ENCODE results near the gene ROBO1.

ROBO1 gene

DNA sequence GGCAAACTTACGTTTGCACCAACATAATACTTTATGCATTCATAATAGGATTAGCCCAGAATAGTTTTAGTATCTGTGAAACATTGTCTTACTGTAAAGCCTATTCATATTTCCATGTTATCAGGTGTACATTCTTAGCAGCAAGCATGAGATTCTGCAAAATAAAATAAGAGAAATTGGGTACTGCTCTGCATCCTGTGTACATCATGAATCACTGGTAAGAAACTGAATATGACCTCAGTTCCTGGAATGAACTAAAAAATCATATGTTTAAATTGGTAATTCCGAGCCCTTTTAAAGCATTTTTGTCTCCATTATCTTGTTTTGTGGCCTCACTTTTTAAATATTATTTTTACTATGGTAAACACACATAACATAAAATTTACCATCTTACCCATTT lies 605.1 kb downstream of the ROBO1 start:
- DNase-seq (ENCODE audit: low spot score): no peak

DNA sequence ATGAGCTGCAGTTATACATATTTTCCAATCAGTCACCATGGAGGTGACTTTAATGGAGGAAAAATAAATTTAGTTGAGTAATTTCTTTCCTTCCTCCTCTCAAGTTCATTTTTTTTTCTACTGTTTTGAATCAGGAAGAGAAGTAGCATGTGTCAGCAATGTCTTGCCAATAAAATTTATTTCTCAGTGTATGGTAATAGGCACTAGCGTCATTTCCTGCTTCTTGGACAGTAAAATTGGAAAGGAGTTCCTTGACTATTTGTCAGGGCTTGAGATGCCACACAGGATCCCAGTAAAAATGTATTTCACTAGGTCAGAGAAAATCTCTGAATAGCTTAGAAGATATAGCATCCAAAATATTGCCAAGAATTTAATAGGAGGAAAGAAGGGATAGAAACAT lies 605.9 kb downstream of the ROBO1 start:
- no peak for DNase-seq (ENCODE audit: low spot score)

DNA sequence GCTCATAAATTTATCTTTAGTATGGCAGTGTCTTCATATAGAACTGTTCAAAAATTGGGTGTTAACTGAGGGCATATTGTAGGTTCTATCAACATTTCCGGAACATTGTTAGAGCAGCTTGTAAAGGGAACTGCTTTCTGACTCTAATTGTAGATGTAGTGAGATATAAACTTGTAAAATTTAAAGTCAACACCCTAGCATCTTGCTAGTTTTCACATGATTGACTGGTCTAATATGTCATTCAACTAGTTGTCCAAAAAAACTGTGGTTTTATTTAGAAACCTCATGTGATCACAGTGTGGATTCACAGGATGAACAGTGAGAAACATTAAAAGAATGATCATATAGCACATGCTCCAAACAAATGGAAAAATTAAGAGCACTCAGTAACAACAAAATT lies 607.4 kb downstream of the ROBO1 start:
- no peak for DNase-seq (ENCODE audit: low spot score)

DNA sequence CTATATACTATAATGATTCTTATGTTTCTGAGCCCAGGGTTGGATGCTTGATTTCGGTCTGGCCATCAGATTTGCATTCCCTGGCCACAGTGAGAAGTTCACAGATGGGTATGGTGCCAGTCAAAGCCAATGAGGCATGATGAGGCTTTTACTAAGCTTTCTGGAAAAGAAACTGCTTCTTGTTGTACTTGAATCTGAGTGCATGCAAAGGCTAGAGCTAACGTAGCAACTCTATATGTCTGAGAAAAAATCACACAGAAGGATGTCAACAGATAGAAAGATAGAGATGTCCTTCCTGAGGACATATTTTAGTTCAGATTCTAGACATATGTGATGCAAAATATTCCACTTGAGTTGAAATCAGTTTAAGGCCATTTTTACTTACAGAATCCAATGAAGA lies 608.1 kb downstream of the ROBO1 start:
- no peak for DNase-seq (ENCODE audit: low spot score)

DNA sequence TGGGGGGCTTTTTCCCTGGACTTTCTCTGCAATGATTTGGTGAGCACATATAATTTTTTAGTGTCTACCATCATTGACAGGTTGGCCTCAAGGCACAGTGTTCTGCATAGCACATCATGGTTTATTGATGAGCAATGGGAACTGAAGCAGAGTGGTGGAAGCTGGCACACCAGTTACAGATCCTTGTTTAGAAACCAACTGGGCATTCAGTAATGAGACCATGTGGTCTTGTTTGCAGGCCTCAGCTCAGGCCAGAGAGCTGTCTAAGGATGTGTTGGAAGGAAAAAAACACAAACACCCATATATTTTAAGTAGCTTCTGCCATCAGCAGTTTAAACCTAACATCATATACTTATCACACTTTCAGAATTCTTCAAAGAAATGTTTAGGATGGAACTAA lies 610.6 kb downstream of the ROBO1 start:
- DNase-seq (ENCODE audit: low spot score): no peak

DNA sequence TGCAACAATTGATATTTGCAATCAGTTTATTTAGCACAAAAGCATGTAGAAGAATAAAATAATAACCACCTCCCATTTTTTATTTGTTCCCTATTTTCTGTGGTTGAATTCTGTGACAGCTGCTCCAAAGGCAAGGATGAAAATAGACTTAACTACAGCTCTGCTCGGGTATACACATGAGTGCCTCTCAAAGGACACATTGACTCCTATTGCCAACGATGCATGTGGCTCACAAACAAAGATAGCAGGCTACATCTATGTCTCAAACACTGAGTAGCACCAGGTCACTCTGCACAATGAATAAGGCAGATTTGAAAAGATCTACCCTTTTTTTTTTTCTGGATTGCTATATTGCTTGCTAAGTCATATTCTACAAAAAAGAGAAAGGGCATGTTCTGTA lies 612.9 kb downstream of the ROBO1 start:
- no peak for DNase-seq (ENCODE audit: low spot score)

DNA sequence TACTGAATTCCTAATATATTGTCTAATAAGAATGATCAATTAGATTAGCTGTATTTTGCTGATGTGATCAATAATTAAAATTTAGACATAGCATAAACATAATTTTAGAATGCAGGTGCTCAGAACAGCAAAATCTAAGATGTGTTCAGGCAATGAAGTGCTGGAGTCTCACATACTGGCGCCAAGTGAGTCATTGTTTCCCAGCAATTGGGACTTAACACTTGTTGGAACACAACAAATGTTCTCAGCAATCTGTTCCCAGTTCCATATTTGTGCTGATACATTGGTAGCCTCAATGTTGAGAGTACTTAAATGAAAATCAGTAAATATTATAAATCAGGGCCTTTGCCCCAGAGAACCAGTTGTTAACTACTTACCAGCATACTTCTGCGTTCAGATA lies 619.0 kb downstream of the ROBO1 start:
- DNase-seq (ENCODE audit: low spot score): no peak

DNA sequence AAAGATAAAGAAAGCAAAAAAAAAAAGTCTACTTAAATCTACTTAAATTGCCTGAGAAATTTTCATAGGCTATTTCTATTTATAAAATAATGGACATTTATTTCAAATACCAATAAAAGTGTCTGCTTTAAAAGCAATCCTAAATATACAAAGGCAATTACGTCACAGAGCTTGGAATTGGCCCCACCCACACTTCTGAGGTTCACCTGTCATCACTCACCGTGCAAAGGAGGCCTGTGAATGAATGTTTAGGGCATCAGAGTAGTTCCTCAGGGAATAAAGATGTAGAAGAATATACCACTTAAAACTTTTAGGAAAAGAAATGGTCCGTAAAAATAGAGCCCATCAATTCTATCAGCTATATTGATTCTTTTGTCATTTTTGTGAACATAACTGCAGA lies 621.8 kb downstream of the ROBO1 start:
- no peak for DNase-seq (ENCODE audit: low spot score)

DNA sequence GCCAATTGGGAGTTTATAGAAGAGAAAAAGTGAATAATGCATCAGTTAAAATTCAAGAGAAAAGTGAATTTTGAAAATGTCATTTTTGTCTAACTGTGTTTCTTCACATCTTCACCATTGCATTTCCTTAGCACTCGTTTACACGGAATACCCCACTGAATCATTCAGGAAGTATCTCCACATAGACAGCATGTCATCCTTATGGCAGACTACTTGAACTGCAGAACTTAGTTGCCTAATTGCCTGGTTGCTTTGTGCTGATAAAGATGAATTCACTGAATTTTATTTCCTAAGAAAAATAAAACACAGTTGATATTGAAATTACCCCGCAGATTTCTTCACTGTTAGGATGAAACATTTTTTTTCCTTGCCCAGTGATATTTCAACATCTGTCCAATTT lies 627.1 kb downstream of the ROBO1 start:
- DNase-seq (ENCODE audit: low spot score): no peak

DNA sequence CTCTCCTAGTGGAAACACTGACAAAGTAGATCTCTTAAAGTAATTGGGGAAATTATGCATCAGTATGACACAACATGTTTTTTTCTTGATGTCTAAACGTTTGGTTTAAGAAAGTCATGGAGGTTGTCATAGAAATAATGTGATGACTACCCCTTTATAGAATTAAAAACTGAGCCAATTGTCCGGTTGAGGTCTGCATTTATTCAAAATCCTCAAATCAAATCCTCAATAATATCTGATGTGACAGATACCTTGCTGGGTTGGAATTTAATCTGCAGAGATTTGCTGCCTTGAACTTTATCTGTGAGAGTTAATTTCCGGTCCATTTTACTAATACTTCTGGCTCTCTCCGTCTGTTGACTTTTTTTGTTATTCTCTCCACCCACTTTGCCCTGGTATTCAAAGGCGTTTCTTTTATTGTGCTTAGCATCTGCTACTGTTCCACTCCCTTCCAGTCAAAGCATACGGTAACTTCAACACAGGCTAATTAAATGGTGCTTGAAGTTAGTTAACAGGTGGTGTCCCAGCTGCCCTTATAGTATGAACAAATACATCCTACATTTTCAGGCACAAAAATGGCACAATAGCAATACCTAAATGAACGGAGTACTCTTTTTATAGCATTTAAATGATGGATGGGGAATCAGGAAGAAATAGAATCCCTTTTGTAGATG lies 628.3 kb downstream of the ROBO1 start:
- no peak for DNase-seq (ENCODE audit: low spot score)

DNA sequence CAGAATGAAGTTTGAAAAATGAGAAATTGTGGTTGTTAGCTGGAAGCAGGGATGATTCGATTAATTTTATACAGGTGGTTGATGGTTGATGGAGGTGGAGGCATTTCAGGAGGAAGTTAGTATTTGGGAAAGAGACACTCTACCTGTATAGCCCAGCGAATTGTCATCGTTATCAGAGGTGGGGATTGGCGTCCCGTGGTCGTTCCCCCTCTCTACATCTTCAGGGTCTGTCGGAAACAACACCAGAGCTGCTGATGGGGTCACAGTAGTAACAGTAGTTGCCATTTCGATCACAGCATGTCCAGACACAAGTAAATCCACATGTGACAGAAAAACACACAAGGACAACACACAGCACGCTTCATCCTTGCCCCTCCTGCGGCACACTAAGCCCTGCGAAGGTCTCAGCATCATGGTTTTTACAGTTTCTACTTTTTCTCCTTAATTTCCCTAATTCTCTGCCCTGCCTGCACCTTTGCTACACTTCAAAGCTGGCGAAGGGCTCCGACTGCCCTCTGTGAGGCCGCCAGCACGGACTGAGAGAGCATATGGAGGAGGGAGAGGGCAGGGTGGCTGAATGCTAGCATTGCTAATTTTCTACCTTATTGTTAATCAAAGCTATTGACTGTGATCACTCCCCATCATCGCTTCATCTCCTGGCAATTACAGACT lies 642.3 kb downstream of the ROBO1 start:
- DNase-seq (ENCODE audit: low spot score): no peak

DNA sequence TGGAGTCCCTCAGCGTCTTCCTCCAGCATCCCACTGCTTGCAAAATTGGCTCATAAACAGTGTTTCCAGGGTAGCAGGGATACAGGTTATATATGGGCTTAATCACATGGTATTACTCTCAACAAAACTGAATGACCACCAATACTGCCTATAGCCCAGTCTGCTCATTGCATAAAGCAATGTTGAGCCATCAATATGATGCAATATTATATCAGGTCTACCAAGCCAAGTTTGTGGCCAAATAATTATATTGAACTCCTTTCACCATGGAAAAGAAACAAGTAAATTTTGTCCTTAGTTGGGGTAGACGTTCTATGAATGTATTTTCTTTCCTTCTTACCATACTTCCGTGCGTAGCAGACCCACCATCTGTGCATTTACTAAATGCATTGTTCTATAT lies 652.3 kb downstream of the ROBO1 start:
- no peak for DNase-seq (ENCODE audit: low spot score)

DNA sequence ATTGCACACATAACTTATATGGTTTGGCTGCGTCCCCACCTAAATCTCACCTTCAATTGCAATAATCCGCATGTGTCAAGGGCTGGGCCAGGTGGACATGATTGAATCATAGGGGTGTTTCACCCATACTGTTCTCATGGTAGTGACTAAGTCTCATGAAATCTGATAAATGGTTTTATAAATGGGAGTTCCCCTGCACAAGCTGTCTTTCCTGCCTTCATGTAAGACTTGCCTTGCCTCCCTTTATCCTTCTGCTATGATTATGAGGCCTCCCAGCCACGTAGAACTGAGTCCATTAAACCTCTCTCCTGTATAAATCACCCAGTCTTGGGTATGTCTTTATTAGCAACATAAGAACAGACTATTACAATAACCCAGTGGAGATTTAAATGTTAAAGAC lies 653.9 kb downstream of the ROBO1 start:
- DNase-seq (ENCODE audit: low spot score): no peak

DNA sequence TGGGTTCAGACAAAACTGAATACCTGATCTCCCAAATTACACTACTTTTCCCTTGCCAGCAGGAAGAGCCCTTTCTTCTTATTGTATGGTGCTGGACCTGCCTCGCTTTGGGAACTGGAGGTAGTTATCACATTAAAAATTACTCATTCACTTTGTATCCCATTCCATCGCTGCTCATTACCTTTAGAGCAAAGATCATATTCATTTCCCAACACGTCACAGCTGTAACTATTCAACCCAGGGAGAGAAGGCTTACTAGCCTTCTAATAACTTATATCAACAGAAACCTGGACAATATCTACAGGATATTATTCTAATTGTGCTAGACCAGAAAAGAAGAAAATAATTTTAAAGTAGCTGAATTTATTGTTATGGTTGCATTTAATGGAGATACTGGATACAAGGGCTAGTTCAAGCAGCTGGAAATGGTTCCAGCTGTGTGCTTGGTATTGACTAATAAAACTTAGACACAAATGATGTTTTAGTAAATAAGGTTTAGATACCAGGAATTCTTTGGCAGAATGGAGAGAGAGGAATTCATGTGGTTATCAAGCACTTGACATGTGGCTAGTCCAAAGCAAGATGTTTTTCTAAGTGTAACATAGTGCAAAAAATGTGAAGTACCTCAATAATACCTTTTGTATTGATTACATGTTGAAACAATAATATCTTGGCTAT lies 656.3 kb downstream of the ROBO1 start:
- DNase-seq (ENCODE audit: low spot score): no peak

DNA sequence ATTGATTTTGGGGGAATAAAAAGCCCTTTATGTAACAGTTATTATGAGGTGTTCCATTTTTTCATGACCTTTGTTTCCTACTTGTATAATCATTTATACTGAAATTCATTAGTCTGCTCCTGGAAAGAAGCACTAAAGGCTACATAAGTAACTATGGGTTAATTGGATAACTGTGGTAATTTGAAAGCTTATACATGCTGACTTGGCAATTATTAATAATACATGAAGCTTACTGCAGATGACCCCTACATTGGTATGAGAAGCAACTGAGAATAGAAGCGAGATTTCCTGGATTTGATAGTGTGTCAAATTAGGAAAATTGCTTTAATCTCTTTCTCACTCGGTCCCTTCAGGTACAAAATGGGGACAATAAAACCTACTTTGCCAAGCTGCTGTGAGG lies 658.0 kb downstream of the ROBO1 start:
- DNase-seq (ENCODE audit: low spot score): no peak

DNA sequence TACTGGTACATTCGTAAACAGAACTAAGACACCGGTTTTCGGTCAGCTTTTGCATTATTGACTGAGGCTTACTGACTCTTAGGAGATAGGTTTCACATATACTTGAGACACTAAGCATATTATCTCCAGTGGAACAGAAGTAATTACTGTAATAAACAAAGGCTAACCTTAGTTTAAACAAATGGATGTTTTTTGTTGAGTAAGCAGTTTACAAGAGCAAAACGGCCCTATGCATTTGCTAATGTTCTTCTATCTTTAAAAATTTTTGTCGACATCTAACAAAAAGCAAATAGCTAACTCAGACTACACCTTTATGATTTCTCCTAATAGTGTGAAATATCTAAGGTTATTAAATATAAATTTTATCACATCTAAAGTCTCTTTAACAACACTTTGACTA lies 664.5 kb downstream of the ROBO1 start:
- no peak for DNase-seq (ENCODE audit: low spot score)

DNA sequence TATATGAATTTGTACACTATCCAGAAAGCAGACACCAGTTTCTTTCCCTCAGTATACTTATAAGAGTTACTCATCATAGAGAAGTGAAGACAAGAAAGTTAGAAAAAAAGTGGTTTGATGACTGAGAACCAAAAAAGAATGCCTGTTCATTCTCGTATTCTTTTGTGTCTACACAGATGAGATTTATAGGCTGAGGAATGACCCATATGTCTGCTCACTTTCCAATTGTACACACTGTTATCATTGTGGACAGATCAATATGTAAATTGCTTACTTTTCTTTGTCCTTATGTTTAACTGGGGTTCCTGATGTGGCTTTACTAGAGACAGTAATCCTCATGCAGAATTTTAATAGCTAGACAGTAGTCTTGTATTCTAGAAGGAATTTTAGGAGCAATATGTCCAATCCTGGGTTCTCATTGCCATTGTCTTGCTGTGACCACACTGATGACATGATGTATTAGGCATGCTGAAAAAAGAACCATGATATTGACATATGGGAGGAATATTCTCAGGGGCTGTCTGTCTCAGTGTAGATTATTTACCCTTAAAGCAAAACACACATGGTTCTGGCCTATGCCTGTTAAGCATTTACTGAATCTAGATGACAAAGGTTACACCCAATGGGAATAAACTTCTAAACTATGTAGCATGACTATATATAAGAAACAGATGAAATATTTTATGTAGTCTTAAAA lies 669.7 kb downstream of the ROBO1 start:
- no peak for DNase-seq (ENCODE audit: low spot score)

DNA sequence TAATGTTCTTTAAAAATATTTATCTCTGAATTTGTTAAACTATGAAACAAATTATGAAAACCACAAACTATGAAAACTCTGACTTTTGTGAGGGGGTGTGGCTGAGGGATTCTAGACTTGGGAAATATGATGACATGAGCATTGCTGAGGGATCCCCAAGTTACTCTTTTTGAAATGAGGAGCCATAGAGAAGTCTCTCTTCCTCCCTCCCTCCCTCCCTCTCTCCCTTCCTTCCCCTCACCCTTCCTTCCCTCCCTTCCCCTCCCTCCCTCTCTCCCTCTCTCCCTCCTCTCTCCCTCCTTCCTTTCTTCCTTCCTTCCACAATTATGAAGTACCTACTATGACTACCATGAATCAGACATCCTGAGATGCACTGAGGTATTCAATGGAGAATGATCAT lies 673.1 kb downstream of the ROBO1 start:
- no peak for DNase-seq (ENCODE audit: low spot score)

DNA sequence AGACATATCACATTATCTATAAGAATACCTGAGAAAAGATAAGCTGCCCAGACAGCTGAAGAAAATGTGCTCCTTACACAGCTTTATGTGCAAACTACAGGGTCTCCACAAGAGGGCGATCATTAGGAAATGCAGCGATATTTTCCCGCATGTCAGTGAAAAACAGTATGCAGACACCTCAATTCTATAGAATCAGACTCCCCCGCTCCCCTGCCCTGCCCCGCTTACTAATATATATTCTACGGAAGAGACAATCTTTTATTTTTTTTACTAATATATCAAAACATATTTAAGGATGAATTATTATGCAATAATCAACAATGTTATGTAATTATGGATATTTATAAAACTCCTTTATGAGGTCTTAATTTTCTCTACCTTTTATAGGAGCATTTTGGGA lies 681.3 kb downstream of the ROBO1 start:
- peak; percentile 7 for DNase-seq (ENCODE audit: low spot score)

DNA sequence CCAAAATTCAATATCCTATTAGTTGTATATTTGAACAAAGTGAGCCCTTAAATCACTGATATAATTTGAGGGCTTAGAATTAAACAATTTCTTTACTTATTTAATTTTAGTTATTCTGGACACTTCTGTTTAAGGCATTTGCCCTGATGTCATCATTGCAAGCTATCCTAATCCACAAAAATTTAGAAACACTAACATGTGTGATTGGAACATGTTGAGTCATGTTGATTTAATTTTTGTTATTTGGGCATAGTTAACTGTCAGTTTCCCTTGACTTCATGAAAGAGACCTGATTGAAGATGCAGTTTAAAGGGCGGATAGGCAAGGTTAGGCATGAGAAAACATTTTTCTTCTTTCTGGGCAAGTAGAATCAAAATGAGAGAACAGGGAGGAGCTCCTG lies 682.6 kb downstream of the ROBO1 start:
- DNase-seq (ENCODE audit: low spot score): no peak

DNA sequence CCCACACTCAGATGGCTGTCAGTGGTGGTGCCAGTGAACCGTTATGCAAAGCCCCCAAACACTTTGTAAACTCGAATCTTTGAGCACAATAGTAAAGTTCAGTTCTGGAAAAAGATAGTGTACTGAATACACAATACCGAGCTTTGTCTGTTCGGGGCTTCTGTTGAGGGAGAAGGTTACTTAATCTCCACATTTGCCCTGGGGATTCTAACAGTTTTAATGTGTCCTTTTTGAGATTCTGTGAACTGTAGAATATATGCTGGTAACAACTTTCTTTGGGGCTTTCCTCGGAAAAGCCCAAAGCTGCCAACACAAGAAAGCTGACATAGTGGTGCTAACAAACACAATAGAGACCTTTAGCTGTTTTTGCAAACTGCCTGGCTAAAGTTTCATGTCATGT lies 686.5 kb downstream of the ROBO1 start:
- DNase-seq (ENCODE audit: low spot score): no peak

DNA sequence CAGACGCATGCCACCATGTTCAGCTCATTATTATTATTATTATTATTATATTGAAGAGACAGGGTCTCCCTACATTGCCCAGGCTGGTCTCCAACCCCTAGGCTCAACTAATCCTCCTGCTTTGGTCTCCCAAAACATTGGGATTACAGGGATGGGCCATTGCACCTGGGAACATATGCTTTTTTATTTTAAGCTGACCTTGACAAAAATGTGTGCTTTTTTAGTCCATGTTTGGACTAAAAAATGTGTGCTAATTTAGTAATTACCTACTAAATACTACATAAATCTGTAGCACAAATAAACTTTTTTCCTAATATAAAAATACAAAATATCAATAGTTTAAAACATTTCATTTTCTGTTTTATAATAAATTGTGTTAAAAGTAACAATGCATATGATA lies 693.2 kb downstream of the ROBO1 start:
- DNase-seq (ENCODE audit: low spot score): no peak

DNA sequence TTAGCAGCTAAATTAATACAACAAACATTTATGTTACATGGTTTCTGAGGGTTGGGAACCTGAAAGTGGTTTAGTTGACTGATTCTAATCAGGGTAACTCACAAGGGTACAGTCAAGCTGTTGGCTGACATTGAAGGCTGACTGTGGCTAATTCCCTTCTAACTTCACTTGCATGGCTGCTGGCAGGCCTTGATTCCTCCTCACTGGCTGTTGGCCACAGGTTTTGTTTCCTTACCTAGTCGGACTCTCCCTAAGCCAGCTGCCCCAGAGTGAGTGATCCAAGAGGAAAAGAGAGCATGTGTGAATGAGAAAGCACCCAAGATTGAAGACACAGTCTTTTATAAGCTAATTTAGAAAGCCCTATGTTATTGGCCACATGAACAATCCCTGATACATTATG lies 700.1 kb downstream of the ROBO1 start:
- DNase-seq (ENCODE audit: low spot score): no peak
